Gastrocnemius medialis (tissue), 4 donors: ENCODE results near the gene OPRM1.

Source experiments
- CTCF ChIP-seq, 5 experiments: fragments of 450-650 bp in 3 of 5; fragments of 200-600 bp in 2 of 5; sonication (generic) in 2 of 5; IDR thresholded peaks in 4 of 5; conservative IDR thresholded peaks in 1 of 5; 1 replicate in 4 of 5; 2 replicates in 1 of 5; pipeline ENCODE4 v1.5.1; 2016 to 2019; ENCODE audit warnings: antibody characterized with exemption in 5 of 5, mild to moderate bottlenecking in 3 of 5, moderate library complexity in 3 of 5
- POLR2A ChIP-seq, 2 donors: fragments of 450-650 bp; IDR thresholded peaks; one replicate each; pipeline ENCODE4 v1.6.1; 2017; ENCODE audit warnings: antibody characterized with exemption in 2 of 2, mild to moderate bottlenecking in 2 of 2, moderate library complexity in 2 of 2

GRCh38 chr6:154167126-154167525 lies 128.1 kb downstream of the OPRM1 start:
- no peak for TF ChIP-seq POLR2A (IDR thresholded peaks at IDR 0.05)
- TF ChIP-seq CTCF (IDR thresholded peaks at IDR 0.05 in 4 of 5, conservative IDR thresholded peaks at IDR 0.05 in 1 of 5) = no peak
